ENCODE results near the gene NLRP1.

NLRP1 gene

GRCh38 chr17:5584383-5585286, at the start of gene NLRP1:
NLRP1 (minus strand) TSS chr17:5584509; CDS start chr17:5583957, 552 bp downstream.
- no peak for FAIRE-seq

- no peak for FAIRE-seq
Observed at GRCh38 chr17:5631958-5632590, 47.8 kb upstream of the NLRP1 start.

GRCh38 chr17:5630434-5630833, 46.1 kb upstream of the NLRP1 start:
- no peak for FAIRE-seq

GRCh38 chr17:5629128-5629527, 44.8 kb upstream of the NLRP1 start:
- no peak for FAIRE-seq

- FAIRE-seq, result no peak
Observed at GRCh38 chr17:5628262-5628661, 44.0 kb upstream of the NLRP1 start.

GRCh38 chr17:5624211-5624610, 39.9 kb upstream of the NLRP1 start:
- no peak for FAIRE-seq

- FAIRE-seq, result no peak
Observed at GRCh38 chr17:5621729-5622128, 37.4 kb upstream of the NLRP1 start.

GRCh38 chr17:5621026-5621425, 36.7 kb upstream of the NLRP1 start:
- no peak for FAIRE-seq

GRCh38 chr17:5619088-5619740, 34.9 kb upstream of the NLRP1 start:
- no peak for FAIRE-seq

- FAIRE-seq, result no peak
Observed at GRCh38 chr17:5618476-5618875, 34.2 kb upstream of the NLRP1 start.

- no peak for FAIRE-seq
Observed at GRCh38 chr17:5615476-5615875, 31.2 kb upstream of the NLRP1 start.

GRCh38 chr17:5610956-5611355, 26.6 kb upstream of the NLRP1 start:
- FAIRE-seq, result no peak

- no peak for FAIRE-seq
Observed at GRCh38 chr17:5608399-5609112, 24.2 kb upstream of the NLRP1 start.

GRCh38 chr17:5607946-5608345, 23.6 kb upstream of the NLRP1 start:
- FAIRE-seq, result no peak

- FAIRE-seq, result no peak
Observed at GRCh38 chr17:5605452-5605851, 21.1 kb upstream of the NLRP1 start.

- FAIRE-seq, result no peak
Observed at GRCh38 chr17:5600041-5600440, 15.7 kb upstream of the NLRP1 start.

- no peak for FAIRE-seq
Observed at GRCh38 chr17:5598457-5598856, 14.1 kb upstream of the NLRP1 start.

GRCh38 chr17:5596421-5596820, 12.1 kb upstream of the NLRP1 start:
- no peak for FAIRE-seq

GRCh38 chr17:5595831-5596230, 11.5 kb upstream of the NLRP1 start:
- FAIRE-seq, result no peak

GRCh38 chr17:5592382-5592781, 8.1 kb upstream of the NLRP1 start:
- peak; percentile 96 for FAIRE-seq

- no peak for FAIRE-seq
Observed at GRCh38 chr17:5591966-5592365, 7.7 kb upstream of the NLRP1 start.

GRCh38 chr17:5588584-5588983, 4.3 kb upstream of the NLRP1 start:
- FAIRE-seq, result no peak

GRCh38 chr17:5587438-5588032, 3.2 kb upstream of the NLRP1 start:
- peak; percentile 93 for FAIRE-seq
